LNCaP clone FGC (cell line): ENCODE data around the gene RFFL.
A peak's percentile ranks its signal among the peaks of the same experiment; 100 is the strongest.
"Not testable (repeated sequence)": the region's sequence is repeated elsewhere in the genome, so short reads cannot be mapped to it uniquely, and the experiment has no call there.

Experiments used
- DNase-seq: peaks from one replicate; pipeline ENCODE4 v3.0.0-alpha.2; 2011; ENCODE audit warnings: low read depth
- H3K4me3 ChIP-seq: 2 replicates; pipeline ENCODE4 v1.5.1; 2011; ENCODE audit warnings: mild to moderate bottlenecking, low read depth, low read length, control low read depth
- TF ChIP-seq, protein P1 (sequence below): IDR thresholded peaks from 2 replicates; pipeline ENCODE4 v1.5.1; 2012; ENCODE audit warnings: mild to moderate bottlenecking; ENCODE audit not compliant: control insufficient read depth, insufficient read depth; ENCODE audit errors: extremely low read depth

The RFFL gene

DNA sequence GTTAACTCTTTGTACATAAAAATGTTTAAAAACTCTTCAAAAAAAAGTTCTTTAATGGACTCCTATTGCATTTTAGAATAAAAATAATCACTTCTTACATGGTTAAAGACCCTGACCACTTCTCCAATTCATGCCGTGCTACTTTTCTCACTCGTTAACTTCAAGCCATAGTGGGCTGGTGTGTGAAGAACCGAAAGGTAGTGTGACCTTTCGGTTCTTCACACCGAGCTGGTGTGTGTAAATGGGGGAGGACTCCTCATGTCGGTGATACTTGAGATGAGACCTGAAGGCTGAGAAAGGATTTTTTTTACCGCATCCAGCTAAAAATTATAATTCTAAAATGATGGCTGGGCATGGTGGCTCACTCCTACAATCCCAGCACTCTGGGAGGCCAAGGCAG, 22.1 kb downstream of the RFFL start:
- DNase-seq, result no peak
- TF ChIP-seq, protein P1, sequence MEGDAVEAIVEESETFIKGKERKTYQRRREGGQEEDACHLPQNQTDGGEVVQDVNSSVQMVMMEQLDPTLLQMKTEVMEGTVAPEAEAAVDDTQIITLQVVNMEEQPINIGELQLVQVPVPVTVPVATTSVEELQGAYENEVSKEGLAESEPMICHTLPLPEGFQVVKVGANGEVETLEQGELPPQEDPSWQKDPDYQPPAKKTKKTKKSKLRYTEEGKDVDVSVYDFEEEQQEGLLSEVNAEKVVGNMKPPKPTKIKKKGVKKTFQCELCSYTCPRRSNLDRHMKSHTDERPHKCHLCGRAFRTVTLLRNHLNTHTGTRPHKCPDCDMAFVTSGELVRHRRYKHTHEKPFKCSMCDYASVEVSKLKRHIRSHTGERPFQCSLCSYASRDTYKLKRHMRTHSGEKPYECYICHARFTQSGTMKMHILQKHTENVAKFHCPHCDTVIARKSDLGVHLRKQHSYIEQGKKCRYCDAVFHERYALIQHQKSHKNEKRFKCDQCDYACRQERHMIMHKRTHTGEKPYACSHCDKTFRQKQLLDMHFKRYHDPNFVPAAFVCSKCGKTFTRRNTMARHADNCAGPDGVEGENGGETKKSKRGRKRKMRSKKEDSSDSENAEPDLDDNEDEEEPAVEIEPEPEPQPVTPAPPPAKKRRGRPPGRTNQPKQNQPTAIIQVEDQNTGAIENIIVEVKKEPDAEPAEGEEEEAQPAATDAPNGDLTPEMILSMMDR, result no peak
- H3K4me3 ChIP-seq, result no peak overlapping the region

DNA sequence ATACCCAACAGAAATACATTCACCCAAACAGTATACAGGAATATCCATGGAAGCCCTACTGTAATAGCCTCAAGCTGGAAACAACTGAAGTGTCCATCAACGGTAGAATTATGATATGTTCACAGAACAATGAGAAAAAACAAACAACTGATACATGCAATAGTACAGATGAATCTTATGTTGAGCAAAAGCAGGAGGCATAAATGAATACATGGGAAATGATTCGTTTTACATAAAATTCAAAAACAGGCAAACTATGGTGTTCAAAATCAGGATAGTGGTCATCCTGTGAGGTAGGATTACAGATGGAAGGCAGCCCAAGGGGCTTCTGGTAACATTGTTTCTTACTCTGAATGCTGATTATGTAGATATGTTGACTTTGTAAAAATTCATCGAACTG, 25.1 kb downstream of the RFFL start:
- TF ChIP-seq, protein P1, result no peak
- no peak for DNase-seq

GRCh38 chr17:35030780-35031179, 32.7 kb downstream of the RFFL start:
- peak; percentile 81 for DNase-seq
- TF ChIP-seq, protein P1, result no peak
- no peak overlapping the region for H3K4me3 ChIP-seq

More for the DNA sequence above, 25.1 kb downstream of the RFFL start:
- H3K4me3 ChIP-seq, result no peak overlapping the region

DNA sequence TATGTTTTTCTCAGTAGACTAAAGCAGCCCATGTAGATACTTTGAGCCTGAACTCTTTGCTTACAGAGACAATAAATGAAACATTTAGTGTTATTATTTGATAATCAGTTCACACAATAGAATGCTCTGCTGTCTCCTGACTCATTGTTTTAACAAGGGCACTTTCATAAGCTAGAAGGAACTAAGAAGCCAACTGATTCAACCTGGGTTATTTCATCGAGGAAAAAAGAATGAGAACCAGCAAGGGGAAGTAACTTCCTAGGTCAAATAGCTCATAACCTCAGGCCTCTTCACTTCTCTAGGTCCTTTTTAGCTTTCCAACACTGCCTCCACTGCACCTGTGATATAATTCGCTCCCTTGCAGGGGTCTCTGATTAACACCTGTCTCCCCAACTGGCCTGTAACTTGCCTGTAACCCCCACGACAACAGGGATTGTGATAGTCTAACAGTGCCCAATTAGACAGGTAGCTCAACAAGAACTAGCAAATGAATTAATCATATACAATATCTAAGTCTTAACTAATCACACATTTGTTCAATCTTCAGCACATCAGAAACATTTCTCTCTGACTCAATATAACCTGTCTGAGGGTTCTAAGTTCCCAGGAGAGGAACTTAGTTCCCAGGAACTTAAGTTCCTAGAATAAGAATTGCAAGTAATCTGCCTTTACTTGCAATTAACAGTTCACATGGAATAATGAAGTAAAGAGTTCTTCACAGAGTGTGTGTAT, 34.8 kb downstream of the RFFL start:
- TF ChIP-seq, protein P1, result no peak
- DNase-seq, result no peak
- H3K4me3 ChIP-seq, result no peak overlapping the region

- H3K4me3 ChIP-seq, DNase-seq: not testable (repeated sequence)
These were observed 35.4 kb downstream of the RFFL start for GRCh38 chr17:35028097-35028496.

DNA sequence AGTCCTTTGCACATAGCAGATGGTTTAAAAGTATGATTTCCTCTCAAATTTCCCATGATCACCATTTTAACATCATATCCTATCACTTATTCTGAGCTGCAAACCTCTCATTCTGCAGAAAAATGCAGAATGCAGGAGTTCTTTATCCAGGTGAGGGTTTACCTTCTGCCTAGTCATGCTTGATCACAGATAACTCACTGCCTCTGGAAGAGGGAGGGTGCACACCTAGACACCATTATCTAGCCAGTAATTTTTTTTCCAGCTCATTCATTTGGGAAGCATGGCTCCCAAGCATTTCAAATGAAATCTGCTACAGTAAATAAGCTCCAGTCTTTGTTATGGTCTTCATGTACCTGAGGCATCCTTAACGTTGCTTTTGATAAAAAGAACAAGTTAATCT, 38.0 kb downstream of the RFFL start:
- no peak for DNase-seq
- H3K4me3 ChIP-seq, result no peak overlapping the region
- TF ChIP-seq, protein P1, result no peak

DNA sequence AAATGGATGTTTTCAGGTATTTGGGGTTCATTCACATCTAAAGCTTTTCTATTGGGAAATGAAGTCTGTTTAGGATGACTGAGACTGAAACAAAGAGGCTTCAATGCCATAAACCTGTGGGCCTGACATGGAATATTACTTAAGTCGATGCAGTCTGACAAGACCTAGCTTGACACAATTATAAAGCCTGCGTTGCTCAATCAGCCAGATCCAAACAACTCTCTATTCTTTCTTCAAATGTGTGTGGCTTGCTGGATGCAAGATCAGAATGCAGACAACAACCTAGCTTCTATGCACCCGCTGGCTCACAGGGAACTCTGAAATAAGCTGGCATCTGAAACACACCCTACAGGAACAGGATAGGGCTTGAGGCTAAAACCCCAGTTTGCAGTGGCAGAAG, 40.0 kb downstream of the RFFL start:
- TF ChIP-seq, protein P1, result no peak
- no peak overlapping the region for H3K4me3 ChIP-seq
- DNase-seq, result no peak
